ENCODE results near the gene PSMD12.
"Not testable (repeated sequence)": the region's sequence is repeated elsewhere in the genome, so short reads cannot be mapped to it uniquely, and the experiment has no call there.

PSMD12 gene

GRCh38 chr17:67328026-67328425 is 38.4 kb downstream of the PSMD12 start:
- H3K79me2 ChIP-seq, result no peaks in the 10 kb centered on the region
- H2AFZ ChIP-seq, result no peak overlapping the region
- H3K4me3 ChIP-seq (ENCODE audit: low read depth, low read length), result no peak overlapping the region
- TF ChIP-seq CTCF (IDR thresholded peaks at IDR 0.05), result no peak
- no peak overlapping the region for H3K27ac ChIP-seq
- no peak overlapping the region for H3K9ac ChIP-seq
- no peaks in the 10 kb centered on the region for H3K36me3 ChIP-seq (ENCODE audit: control insufficient read depth, insufficient read depth, low read length)
- H3K4me2 ChIP-seq (ENCODE audit: low read length), result no peak overlapping the region
- H3K4me1 ChIP-seq, result no peaks in the 10 kb centered on the region
- no peaks in the 10 kb centered on the region for H3K27me3 ChIP-seq (ENCODE audit: control insufficient read depth, insufficient read depth, low read length)
- H3K9me3 ChIP-seq (ENCODE audit: control insufficient read depth, low read length), result no peaks in the 10 kb centered on the region

- H3K4me1 ChIP-seq; H3K4me3 ChIP-seq (ENCODE audit: low read depth, low read length); H2AFZ ChIP-seq: not testable (repeated sequence)
These were observed 39.2 kb downstream of the PSMD12 start for GRCh38 chr17:67326959-67327745.

GRCh38 chr17:67326440-67326839 is 39.9 kb downstream of the PSMD12 start:
- TF ChIP-seq CTCF (IDR thresholded peaks at IDR 0.05), result no peak
- no peaks in the 10 kb centered on the region for H3K9me3 ChIP-seq (ENCODE audit: control insufficient read depth, low read length)

More at GRCh38 chr17:67326959-67327745, 39.2 kb downstream of the PSMD12 start:
- not testable (repeated sequence) for H3K9me3 ChIP-seq (ENCODE audit: control insufficient read depth, low read length); H3K9ac ChIP-seq; H3K27ac ChIP-seq; H3K36me3 ChIP-seq (ENCODE audit: control insufficient read depth, insufficient read depth, low read length); H3K27me3 ChIP-seq (ENCODE audit: control insufficient read depth, insufficient read depth, low read length); H3K79me2 ChIP-seq; H3K4me2 ChIP-seq (ENCODE audit: low read length)

GRCh38 chr17:67324330-67324729 is 42.0 kb downstream of the PSMD12 start:
- Histone ChIP-seq H3K9me3 (ENCODE audit: control insufficient read depth, low read length) (no peaks in the 10 kb centered on the region), H3K27ac (no peak overlapping the region), H3K9ac (no peak overlapping the region), H3K79me2 (no peaks in the 10 kb centered on the region), H3K27me3 (ENCODE audit: control insufficient read depth, insufficient read depth, low read length) (no peaks in the 10 kb centered on the region), H3K4me3 (ENCODE audit: low read depth, low read length) (no peak overlapping the region), H3K4me2 (ENCODE audit: low read length) (no peak overlapping the region), H3K4me1 (no peaks in the 10 kb centered on the region), H3K36me3 (ENCODE audit: control insufficient read depth, insufficient read depth, low read length) (no peaks in the 10 kb centered on the region), H2AFZ (no peak overlapping the region)
- TF ChIP-seq CTCF (IDR thresholded peaks at IDR 0.05), result no peak

More at GRCh38 chr17:67326440-67326839, 39.9 kb downstream of the PSMD12 start:
- no peaks in the 10 kb centered on the region for H3K27me3 ChIP-seq (ENCODE audit: control insufficient read depth, insufficient read depth, low read length)
- H3K4me1 ChIP-seq, result no peaks in the 10 kb centered on the region
- no peaks in the 10 kb centered on the region for H3K36me3 ChIP-seq (ENCODE audit: control insufficient read depth, insufficient read depth, low read length)
- no peak overlapping the region for H3K4me3 ChIP-seq (ENCODE audit: low read depth, low read length)
- H2AFZ ChIP-seq, result no peak overlapping the region
- no peak overlapping the region for H3K27ac ChIP-seq
- no peak overlapping the region for H3K9ac ChIP-seq
- H3K4me2 ChIP-seq (ENCODE audit: low read length), result no peak overlapping the region
- H3K79me2 ChIP-seq, result no peaks in the 10 kb centered on the region

- Histone ChIP-seq H3K4me1 (no peaks in the 10 kb centered on the region), H2AFZ (no peak overlapping the region), H3K9ac (no peak overlapping the region), H3K36me3 (ENCODE audit: control insufficient read depth, insufficient read depth, low read length) (no peaks in the 10 kb centered on the region), H3K79me2 (no peaks in the 10 kb centered on the region), H3K4me3 (ENCODE audit: low read depth, low read length) (no peak overlapping the region), H3K4me2 (ENCODE audit: low read length) (no peak overlapping the region), H3K27ac (no peak overlapping the region), H3K27me3 (ENCODE audit: control insufficient read depth, insufficient read depth, low read length) (no peaks in the 10 kb centered on the region), H3K9me3 (ENCODE audit: control insufficient read depth, low read length) (no peaks in the 10 kb centered on the region)
- TF ChIP-seq CTCF (IDR thresholded peaks at IDR 0.05), result no peak
These were observed 42.9 kb downstream of the PSMD12 start for GRCh38 chr17:67323445-67323844.

All from parathyroid adenoma (tissue), 2 donors.